Measurements from ENCODE around the gene DISP1. TPM values are rescaled to one million over a fixed set of nuclear protein-coding genes. Genes with fewer than 3 reads are reported as not detected.

Gene DISP1
- total RNA-seq (2014; rRNA removed; shearing (Covaris generic)): 3.7 and 5.2 TPM in 2 replicates

GRCh38 chr1:222814536-222815439 is at the start of gene DISP1:
TSS of gene DISP1 (plus strand) at chr1:222815039. CDS start at chr1:222942824, 127,785 bp downstream.
- Histone ChIP-seq H3K4me1 (replicated peaks) (peaks cover 37% of the 10 kb centered on the region), H3K27ac (peak within 1 kb of the TSS; percentile 56), H3K27me3 (replicated peaks) (no peaks in the 10 kb centered on the region), H3K4me3 (peak within 1 kb of the TSS; percentile 65), H3K36me3 (no peaks in the 10 kb centered on the region), H3K9me3 (replicated peaks) (no peaks in the 10 kb centered on the region)
- peak; percentile 72 to 76 for DNase-seq (ENCODE audit: low read depth in 1 of 2, low spot score in 2 of 2)

GRCh38 chr1:222767152-222767571 is 47.7 kb upstream of the DISP1 start:
- Histone ChIP-seq H3K27ac (no peak overlapping the region), H3K4me3 (no peak overlapping the region), H3K4me1 (replicated peaks) (peaks cover 10% of the 10 kb centered on the region), H3K9me3 (replicated peaks) (peaks cover 7% of the 10 kb centered on the region), H3K36me3 (no peaks in the 10 kb centered on the region), H3K27me3 (replicated peaks) (no peaks in the 10 kb centered on the region)
- no peak for DNase-seq (ENCODE audit: low read depth in 1 of 2, low spot score in 2 of 2)

DNA sequence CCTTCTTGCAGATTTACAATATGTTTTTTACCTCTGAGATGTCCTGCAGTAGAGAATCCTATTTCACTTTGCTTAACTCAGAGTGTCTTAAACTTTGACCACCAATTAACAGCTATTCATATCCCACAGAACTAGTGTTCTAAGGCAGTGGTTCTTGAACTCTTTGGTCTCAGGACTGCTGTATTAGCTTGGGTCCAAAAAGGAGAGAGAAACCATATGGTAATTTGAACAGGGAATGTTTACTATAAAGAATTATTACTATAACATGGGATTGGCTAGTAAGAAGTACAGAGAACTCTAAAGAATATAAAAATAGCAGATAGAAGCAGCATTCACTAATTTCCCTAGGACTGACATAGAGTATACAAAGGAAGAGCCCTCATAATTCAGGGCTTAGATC is 46.2 kb upstream of the DISP1 start:
- H3K36me3 ChIP-seq: no peaks in the 10 kb centered on the region
- no peak for DNase-seq (ENCODE audit: low read depth in 1 of 2, low spot score in 2 of 2)
- H3K9me3 ChIP-seq (replicated peaks): peaks cover 7% of the 10 kb centered on the region
- peaks cover 10% of the 10 kb centered on the region for H3K4me1 ChIP-seq (replicated peaks)
- H3K27me3 ChIP-seq (replicated peaks): no peaks in the 10 kb centered on the region
- no peak overlapping the region for H3K27ac ChIP-seq
- no peak overlapping the region for H3K4me3 ChIP-seq

DNA sequence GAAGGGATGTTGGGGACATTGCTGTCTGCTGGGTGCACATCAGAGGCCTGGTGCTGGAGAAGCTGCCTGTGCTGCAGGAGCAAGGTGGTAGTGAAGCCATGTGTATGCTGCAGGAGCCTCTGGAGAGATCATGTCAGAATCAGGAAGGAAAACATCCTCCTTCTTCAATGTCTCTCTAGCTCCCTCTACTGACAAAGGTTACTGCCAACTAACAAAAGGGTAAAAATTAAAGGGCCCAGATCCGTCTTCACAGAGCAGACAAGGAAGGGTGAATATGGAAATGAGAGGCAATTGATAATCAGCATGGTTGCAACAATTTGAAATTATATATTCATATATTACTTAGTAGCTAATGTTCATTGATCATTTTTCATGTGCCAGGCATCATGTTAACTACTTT is 45.7 kb upstream of the DISP1 start:
- peaks cover 10% of the 10 kb centered on the region for H3K4me1 ChIP-seq (replicated peaks)
- H3K27ac ChIP-seq: no peak overlapping the region
- peaks cover 7% of the 10 kb centered on the region for H3K9me3 ChIP-seq (replicated peaks)
- no peaks in the 10 kb centered on the region for H3K27me3 ChIP-seq (replicated peaks)
- no peaks in the 10 kb centered on the region for H3K36me3 ChIP-seq
- no peak for DNase-seq (ENCODE audit: low read depth in 1 of 2, low spot score in 2 of 2)
- no peak overlapping the region for H3K4me3 ChIP-seq

DNA sequence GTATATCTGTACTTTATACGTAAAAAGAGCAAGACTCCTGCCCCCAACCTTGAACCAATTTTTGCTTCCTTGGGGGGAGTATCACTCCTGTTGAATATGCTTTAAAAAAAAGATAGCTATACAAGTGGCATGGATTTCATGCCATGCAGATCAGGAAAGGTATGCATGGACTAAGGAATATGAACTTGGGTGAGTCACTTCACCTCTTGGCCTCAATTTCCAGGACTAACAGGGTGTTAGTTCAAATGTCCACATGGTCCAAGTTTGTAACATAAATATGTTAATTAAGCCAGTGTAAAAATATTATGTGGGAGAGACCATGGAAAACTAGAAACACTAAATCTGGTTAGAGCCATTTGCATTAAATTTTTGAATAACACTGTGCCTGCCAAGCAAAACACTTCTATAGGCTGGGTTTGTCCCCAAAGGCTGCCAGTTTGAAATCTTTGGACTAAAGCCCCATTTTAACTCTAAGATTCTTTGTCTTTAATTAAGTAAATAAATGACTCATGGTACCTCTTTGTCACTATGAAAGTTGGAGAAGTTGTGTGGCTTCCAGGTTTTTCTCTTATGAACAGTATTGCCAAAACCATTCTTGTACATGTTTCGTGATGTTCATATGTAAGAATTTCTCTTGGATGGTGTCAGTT is 44.7 kb upstream of the DISP1 start:
- peaks cover 10% of the 10 kb centered on the region for H3K4me1 ChIP-seq (replicated peaks)
- no peak overlapping the region for H3K4me3 ChIP-seq
- no peak overlapping the region for H3K27ac ChIP-seq
- no peaks in the 10 kb centered on the region for H3K36me3 ChIP-seq
- H3K9me3 ChIP-seq (replicated peaks): peaks cover 7% of the 10 kb centered on the region
- no peak for DNase-seq (ENCODE audit: low read depth in 1 of 2, low spot score in 2 of 2)
- H3K27me3 ChIP-seq (replicated peaks): no peaks in the 10 kb centered on the region

DNA sequence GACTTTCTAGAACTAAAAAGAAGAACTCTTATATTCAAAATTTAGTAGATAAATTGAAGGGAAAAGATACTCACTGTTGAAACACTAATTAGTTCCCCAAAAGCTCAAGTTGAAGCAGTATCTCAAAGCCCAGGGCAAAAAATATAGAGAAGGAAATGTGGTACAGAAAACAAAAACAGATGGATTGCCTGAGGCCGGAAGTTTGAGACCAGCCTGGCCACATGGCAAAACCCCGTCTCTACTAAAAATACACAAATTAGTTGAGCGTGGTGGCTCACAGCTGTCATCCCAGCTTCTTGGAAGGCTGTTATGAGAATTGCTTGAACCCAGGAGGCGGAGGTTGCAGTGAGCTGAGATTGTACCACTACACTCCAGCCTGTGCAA is 41.9 kb upstream of the DISP1 start:
- no peaks in the 10 kb centered on the region for H3K27me3 ChIP-seq (replicated peaks)
- no peak for DNase-seq (ENCODE audit: low read depth in 1 of 2, low spot score in 2 of 2)
- H3K27ac ChIP-seq: no peak overlapping the region
- peaks cover 7% of the 10 kb centered on the region for H3K9me3 ChIP-seq (replicated peaks)
- H3K4me1 ChIP-seq (replicated peaks): peaks cover 12% of the 10 kb centered on the region
- no peak overlapping the region for H3K4me3 ChIP-seq
- no peaks in the 10 kb centered on the region for H3K36me3 ChIP-seq

DNA sequence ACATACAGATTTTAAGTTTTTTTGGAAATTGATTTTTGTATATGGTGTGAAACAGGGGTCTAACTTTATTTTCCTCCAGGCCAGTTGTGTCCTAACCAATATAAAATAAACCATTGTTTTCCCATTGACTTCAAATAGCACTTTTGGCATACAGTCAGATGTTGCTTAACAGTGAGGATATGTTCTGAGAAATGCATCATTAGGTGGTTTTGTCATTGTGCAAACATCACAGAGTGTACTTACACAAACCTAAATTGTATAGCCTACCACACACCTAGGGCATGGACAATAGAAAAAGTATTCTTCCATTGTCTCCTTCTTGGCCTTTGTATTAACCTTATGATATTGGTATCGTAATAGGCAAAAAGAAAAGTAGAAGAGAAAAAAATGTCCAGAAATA is 37.4 kb upstream of the DISP1 start:
- DNase-seq (ENCODE audit: low read depth in 1 of 2, low spot score in 2 of 2): no peak
- Histone ChIP-seq H3K9me3 (replicated peaks) (no peaks in the 10 kb centered on the region), H3K27me3 (replicated peaks) (no peaks in the 10 kb centered on the region), H3K4me1 (replicated peaks) (peaks cover 4% of the 10 kb centered on the region), H3K27ac (no peak overlapping the region), H3K4me3 (no peak overlapping the region), H3K36me3 (no peaks in the 10 kb centered on the region)

DNA sequence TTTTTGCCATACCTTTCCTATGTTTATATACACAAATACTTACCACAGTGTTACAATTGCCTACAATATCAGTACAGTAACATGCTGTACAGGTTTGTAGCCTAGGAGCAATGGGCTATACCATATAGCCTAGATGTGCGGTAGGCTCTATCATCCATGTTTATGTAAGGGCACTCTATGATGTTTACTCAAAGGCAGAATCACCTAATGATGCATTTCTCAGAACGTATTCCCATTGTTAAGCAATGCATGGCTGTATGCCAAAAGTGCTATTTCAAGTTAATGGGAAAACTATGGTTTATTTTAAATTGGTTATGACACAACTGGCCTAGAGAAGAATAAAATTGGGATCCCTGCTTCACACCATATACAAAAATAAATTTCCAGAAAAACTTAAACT is 36.9 kb upstream of the DISP1 start:
- Histone ChIP-seq H3K9me3 (replicated peaks) (no peaks in the 10 kb centered on the region), H3K27me3 (replicated peaks) (no peaks in the 10 kb centered on the region), H3K4me3 (no peak overlapping the region), H3K27ac (no peak overlapping the region), H3K36me3 (no peaks in the 10 kb centered on the region), H3K4me1 (replicated peaks) (peaks cover 4% of the 10 kb centered on the region)
- DNase-seq (ENCODE audit: low read depth in 1 of 2, low spot score in 2 of 2): no peak

- H3K9me3 ChIP-seq (replicated peaks): no peaks in the 10 kb centered on the region
- DNase-seq (ENCODE audit: low read depth in 1 of 2, low spot score in 2 of 2): no peak
- no peak overlapping the region for H3K4me3 ChIP-seq
- H3K4me1 ChIP-seq (replicated peaks): peaks cover 18% of the 10 kb centered on the region
- no peak overlapping the region for H3K27ac ChIP-seq
- H3K27me3 ChIP-seq (replicated peaks): no peaks in the 10 kb centered on the region
- H3K36me3 ChIP-seq: no peaks in the 10 kb centered on the region
These were observed 33.6 kb upstream of the DISP1 start for GRCh38 chr1:222781251-222781650.

DNA sequence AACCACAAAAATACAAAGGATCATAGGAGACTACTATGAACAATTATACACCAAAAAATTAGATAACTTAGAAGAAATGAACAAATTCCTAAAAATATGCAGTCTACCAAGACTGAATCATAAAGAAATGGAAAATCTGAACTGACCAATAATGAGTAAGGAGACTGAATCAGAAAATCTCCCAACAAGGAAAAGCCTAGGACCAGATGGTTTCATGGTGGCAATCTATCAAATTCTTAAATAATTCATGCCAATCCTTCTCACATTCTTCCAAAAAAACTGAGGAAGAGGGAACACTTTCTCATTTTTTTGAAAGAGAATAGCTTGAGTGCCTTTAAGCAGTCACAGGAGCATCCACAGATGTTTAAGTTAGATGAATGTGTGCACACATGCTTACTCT is 31.8 kb upstream of the DISP1 start:
- no peaks in the 10 kb centered on the region for H3K27me3 ChIP-seq (replicated peaks)
- no peak overlapping the region for H3K27ac ChIP-seq
- H3K36me3 ChIP-seq: no peaks in the 10 kb centered on the region
- H3K4me3 ChIP-seq: no peak overlapping the region
- peaks cover 26% of the 10 kb centered on the region for H3K4me1 ChIP-seq (replicated peaks)
- no peaks in the 10 kb centered on the region for H3K9me3 ChIP-seq (replicated peaks)
- DNase-seq (ENCODE audit: low read depth in 1 of 2, low spot score in 2 of 2): no peak

- peaks cover 26% of the 10 kb centered on the region for H3K4me1 ChIP-seq (replicated peaks)
- H3K27ac ChIP-seq: no peak overlapping the region
- no peak for DNase-seq (ENCODE audit: low read depth in 1 of 2, low spot score in 2 of 2)
- H3K27me3 ChIP-seq (replicated peaks): no peaks in the 10 kb centered on the region
- H3K4me3 ChIP-seq: no peak overlapping the region
- no peaks in the 10 kb centered on the region for H3K9me3 ChIP-seq (replicated peaks)
- no peaks in the 10 kb centered on the region for H3K36me3 ChIP-seq
These were observed 30.5 kb upstream of the DISP1 start for GRCh38 chr1:222784371-222784770.

GRCh38 chr1:222784916-222785315 is 29.9 kb upstream of the DISP1 start:
- Histone ChIP-seq H3K27ac (no peak overlapping the region), H3K9me3 (replicated peaks) (no peaks in the 10 kb centered on the region), H3K4me1 (replicated peaks) (peaks cover 26% of the 10 kb centered on the region), H3K27me3 (replicated peaks) (no peaks in the 10 kb centered on the region), H3K36me3 (no peaks in the 10 kb centered on the region), H3K4me3 (no peak overlapping the region)
- DNase-seq (ENCODE audit: low read depth in 1 of 2, low spot score in 2 of 2): no peak

- Histone ChIP-seq H3K27ac (no peak overlapping the region), H3K4me3 (no peak overlapping the region), H3K36me3 (no peaks in the 10 kb centered on the region), H3K9me3 (replicated peaks) (no peaks in the 10 kb centered on the region), H3K27me3 (replicated peaks) (no peaks in the 10 kb centered on the region), H3K4me1 (replicated peaks) (peaks cover 26% of the 10 kb centered on the region)
- DNase-seq (ENCODE audit: low read depth in 1 of 2, low spot score in 2 of 2): no peak
These were observed 29.3 kb upstream of the DISP1 start for GRCh38 chr1:222785529-222785928.

- DNase-seq (ENCODE audit: low read depth in 1 of 2, low spot score in 2 of 2): no peak
- no peak overlapping the region for H3K27ac ChIP-seq
- H3K4me3 ChIP-seq: no peak overlapping the region
- no peaks in the 10 kb centered on the region for H3K36me3 ChIP-seq
- H3K4me1 ChIP-seq (replicated peaks): peaks cover 26% of the 10 kb centered on the region
- H3K9me3 ChIP-seq (replicated peaks): no peaks in the 10 kb centered on the region
- no peaks in the 10 kb centered on the region for H3K27me3 ChIP-seq (replicated peaks)
These were observed 28.7 kb upstream of the DISP1 start for GRCh38 chr1:222786121-222786520.
